ENCODE measurements around the gene APOD.
"Not testable (repeated sequence)": the region's sequence is repeated elsewhere in the genome, so short reads cannot be mapped to it uniquely, and the experiment has no call there.

Gene APOD

GRCh38 chr3:195591220-195591619 is 7.5 kb upstream of the APOD start:
- intact Hi-C loops (cut with DNase I; ENCODE audit: low total_unique reads): no loop called here
- no peak overlapping the region for H3K27ac ChIP-seq
- H3K9me3 ChIP-seq: no peaks in the 10 kb centered on the region
- H3K27me3 ChIP-seq: peaks cover 0 to 3% of the 10 kb centered on the region in 2 donors
- TF ChIP-seq CTCF (IDR thresholded peaks at IDR 0.05): no peak
- H3K4me1 ChIP-seq: no peaks in the 10 kb centered on the region
- H3K36me3 ChIP-seq: no peaks in the 10 kb centered on the region
- peak; percentile 45 to 47 for DNase-seq
- no peak overlapping the region for H3K4me3 ChIP-seq

- H3K27me3 ChIP-seq; H3K4me1 ChIP-seq; H3K9me3 ChIP-seq; H3K36me3 ChIP-seq; intact Hi-C loops (cut with DNase I; ENCODE audit: low total_unique reads); H3K4me3 ChIP-seq; H3K27ac ChIP-seq: not testable (repeated sequence)
- peak in 1 of 2 donors; percentile 15 for DNase-seq
These were observed 6.6 kb upstream of the APOD start for GRCh38 chr3:195590381-195590780.

- intact Hi-C loops (cut with DNase I; ENCODE audit: low total_unique reads); H3K9me3 ChIP-seq; H3K4me3 ChIP-seq; H3K36me3 ChIP-seq; H3K27ac ChIP-seq; DNase-seq; H3K4me1 ChIP-seq; H3K27me3 ChIP-seq: not testable (repeated sequence)
These were observed 6.1 kb upstream of the APOD start for GRCh38 chr3:195589796-195590195.

- no peak overlapping the region for H3K4me3 ChIP-seq
- no peak for TF ChIP-seq CTCF (IDR thresholded peaks at IDR 0.05)
- intact Hi-C loops (cut with DNase I; ENCODE audit: low total_unique reads): no loop called here
- no peaks in the 10 kb centered on the region for H3K36me3 ChIP-seq
- peaks cover 0 to 3% (median 0%) of the 10 kb centered on the region in 4 donors for H3K4me1 ChIP-seq
- H3K27ac ChIP-seq: no peak overlapping the region
- peak in 1 of 2 donors; percentile 1 for DNase-seq
- no peaks in the 10 kb centered on the region for H3K9me3 ChIP-seq
- H3K27me3 ChIP-seq: peaks cover 0 to 3% of the 10 kb centered on the region in 2 donors
These were observed 4.1 kb upstream of the APOD start for GRCh38 chr3:195587824-195588223.

GRCh38 chr3:195587406-195587805 is 3.7 kb upstream of the APOD start:
- no peak overlapping the region for H3K27ac ChIP-seq
- H3K36me3 ChIP-seq: no peaks in the 10 kb centered on the region
- no peak for TF ChIP-seq CTCF (IDR thresholded peaks at IDR 0.05)
- peaks cover 0 to 3% (median 0%) of the 10 kb centered on the region in 4 donors for H3K4me1 ChIP-seq
- intact Hi-C loops (cut with DNase I; ENCODE audit: low total_unique reads): no loop called here
- H3K27me3 ChIP-seq: peaks cover 0 to 3% of the 10 kb centered on the region in 2 donors
- peak in 1 of 2 donors; percentile 13 for DNase-seq
- H3K9me3 ChIP-seq: no peaks in the 10 kb centered on the region
- H3K4me3 ChIP-seq: no peak overlapping the region

GRCh38 chr3:195584543-195584870 is 767 bp upstream of the APOD start:
- no peak for DNase-seq
- Histone ChIP-seq H3K4me3 (no peak overlapping the region), H3K27ac (peak overlapping the region in 1 of 2 donors; percentile 15), H3K4me1 (peaks cover 0 to 3% (median 0%) of the 10 kb centered on the region in 4 donors), H3K27me3 (peaks cover 0 to 3% of the 10 kb centered on the region in 2 donors), H3K9me3 (no peaks in the 10 kb centered on the region), H3K36me3 (no peaks in the 10 kb centered on the region)
- TF ChIP-seq CTCF (IDR thresholded peaks at IDR 0.05): no peak
- intact Hi-C loops (cut with DNase I; ENCODE audit: low total_unique reads): no loop called here

- intact Hi-C loops (cut with DNase I; ENCODE audit: low total_unique reads): no loop called here
- H3K9me3 ChIP-seq: no peaks in the 10 kb centered on the region
These were observed 793 bp downstream of the APOD start for GRCh38 chr3:195582947-195583346.

More at GRCh38 chr3:195582947-195583346, 793 bp downstream of the APOD start:
- Histone ChIP-seq H3K27ac (no peak overlapping the region), H3K36me3 (no peaks in the 10 kb centered on the region), H3K4me3 (no peak overlapping the region), H3K27me3 (no peaks in the 10 kb centered on the region), H3K4me1 (peaks cover 0 to 3% (median 0%) of the 10 kb centered on the region in 4 donors)
- no peak for DNase-seq
- no peak for TF ChIP-seq CTCF (IDR thresholded peaks at IDR 0.05)
